SU-DHL-6 (cell line): Measurements from ENCODE around the gene LRRN4CL.
"Not testable (repeated sequence)": the region's sequence is repeated elsewhere in the genome, so short reads cannot be mapped to it uniquely, and the experiment has no call there.

Experiments used
- H2AFZ ChIP-seq: fragments of 200-600 bp; sonication (generic); 2 replicates; pipeline ENCODE4 v1.6.1; 2014; ENCODE audit warnings: low read depth, mild to moderate bottlenecking, moderate library complexity, mixed read lengths, antibody characterized with exemption, low read length; ENCODE audit not compliant: severe bottlenecking
- H3F3A ChIP-seq: fragments of 200-600 bp; shearing (Covaris generic); 2 replicates; pipeline ENCODE4 v1.6.0; 2016; ENCODE audit warnings: antibody characterized with exemption, mild to moderate bottlenecking; ENCODE audit not compliant: insufficient read depth
- H3K27ac ChIP-seq: fragments of 200-600 bp; sonication (generic); 2 replicates; pipeline ENCODE4 v1.5.1; 2016; ENCODE audit warnings: low read depth, mild to moderate bottlenecking, low read length, moderate library complexity, mixed read lengths
- H3K27me3 ChIP-seq: fragments of 200-600 bp; sonication (generic), shearing (Covaris generic); 2 replicates; pipeline ENCODE4 v1.6.0; 2014; ENCODE audit warnings: mild to moderate bottlenecking, low read length
- H3K36me3 ChIP-seq: fragments of 200-600 bp; sonication (generic); 2 replicates; pipeline ENCODE4 v1.6.1; 2014; ENCODE audit warnings: mild to moderate bottlenecking, low read length, mixed read lengths
- H3K4me2 ChIP-seq: fragments of 300-600, 200-600 bp; shearing (Covaris generic), sonication (generic); 2 replicates; pipeline ENCODE4 v1.6.0; 2014; ENCODE audit warnings: low read length, low read depth, mild to moderate bottlenecking; ENCODE audit not compliant: poor library complexity, severe bottlenecking
- H3K4me3 ChIP-seq: fragments of 200-600 bp; sonication (generic); 2 replicates; pipeline ENCODE4 v1.5.1; 2014; ENCODE audit warnings: antibody characterized with exemption, low read length, mild to moderate bottlenecking, mixed read lengths; ENCODE audit not compliant: insufficient read depth, poor library complexity, severe bottlenecking
- H3K79me2 ChIP-seq: fragments of 200-600 bp; sonication (generic); 2 replicates; pipeline ENCODE4 v1.6.1; 2014; ENCODE audit warnings: mild to moderate bottlenecking, low read length, moderate library complexity; ENCODE audit not compliant: insufficient read depth
- H3K9ac ChIP-seq: fragments of 200-600 bp; sonication (generic); 2 replicates; pipeline ENCODE4 v1.7.0; 2014; ENCODE audit warnings: mild to moderate bottlenecking, low read length
- H3K9me2 ChIP-seq: fragments of 200-600 bp; sonication (generic); replicated peaks from 2 replicates; pipeline ENCODE4 v1.6.1; 2014; ENCODE audit warnings: low read length; ENCODE audit not compliant: insufficient read depth
- H3K9me3 ChIP-seq: fragments of 200-600 bp; sonication (generic); 2 replicates; pipeline ENCODE4 v1.6.1; 2014; ENCODE audit warnings: low read length, mixed read lengths; ENCODE audit not compliant: insufficient read depth
- H4K20me1 ChIP-seq: fragments of 200-600 bp; sonication (generic); 2 replicates; pipeline ENCODE4 v1.6.1; 2014; ENCODE audit warnings: low read depth, mild to moderate bottlenecking, antibody characterized with exemption, low read length, moderate library complexity, mixed read lengths
- EZH2phosphoT487 ChIP-seq: fragments of 200-600 bp; sonication (generic), shearing (Covaris generic); conservative IDR thresholded peaks from 2 replicates; pipeline ENCODE4 v1.6.1; 2018; ENCODE audit warnings: mild to moderate bottlenecking, antibody characterized with exemption, low read length, moderate library complexity, mixed read lengths
- TF ChIP-seq, protein P1 (sequence below): fragments of 200-600 bp; sonication (generic); IDR thresholded peaks from one replicate; pipeline ENCODE4 v1.5.1; 2017; ENCODE audit warnings: antibody characterized with exemption, mild to moderate bottlenecking, low read length, moderate library complexity; ENCODE audit not compliant: insufficient read depth, poor library complexity, severe bottlenecking

The LRRN4CL gene

GRCh38 chr11:62654297-62654696, 35.0 kb downstream of the LRRN4CL start:
- H3K4me2 ChIP-seq: peak overlapping the region; percentile 98
- H2AFZ ChIP-seq: peak overlapping the region; percentile 10

GRCh38 chr11:62652161-62653006, 36.9 kb downstream of the LRRN4CL start:
- Histone ChIP-seq H3K4me3 (peak overlapping the region; percentile 100), H3K36me3 (no peaks in the 10 kb centered on the region), H2AFZ (peak overlapping the region; percentile 99), H3K79me2 (peaks cover 23% of the 10 kb centered on the region), H3K27me3 (no peaks in the 10 kb centered on the region), H3F3A (peaks cover 18% of the 10 kb centered on the region), H3K9me2 (no peaks in the 10 kb centered on the region), H3K4me2 (peak overlapping the region; percentile 98), H3K9ac (peak overlapping the region; percentile 98), H3K9me3 (no peaks in the 10 kb centered on the region), H3K27ac (peak overlapping the region; percentile 64), H4K20me1 (no peaks in the 10 kb centered on the region)
- no peak for TF ChIP-seq EZH2phosphoT487
- TF ChIP-seq, protein P1, sequence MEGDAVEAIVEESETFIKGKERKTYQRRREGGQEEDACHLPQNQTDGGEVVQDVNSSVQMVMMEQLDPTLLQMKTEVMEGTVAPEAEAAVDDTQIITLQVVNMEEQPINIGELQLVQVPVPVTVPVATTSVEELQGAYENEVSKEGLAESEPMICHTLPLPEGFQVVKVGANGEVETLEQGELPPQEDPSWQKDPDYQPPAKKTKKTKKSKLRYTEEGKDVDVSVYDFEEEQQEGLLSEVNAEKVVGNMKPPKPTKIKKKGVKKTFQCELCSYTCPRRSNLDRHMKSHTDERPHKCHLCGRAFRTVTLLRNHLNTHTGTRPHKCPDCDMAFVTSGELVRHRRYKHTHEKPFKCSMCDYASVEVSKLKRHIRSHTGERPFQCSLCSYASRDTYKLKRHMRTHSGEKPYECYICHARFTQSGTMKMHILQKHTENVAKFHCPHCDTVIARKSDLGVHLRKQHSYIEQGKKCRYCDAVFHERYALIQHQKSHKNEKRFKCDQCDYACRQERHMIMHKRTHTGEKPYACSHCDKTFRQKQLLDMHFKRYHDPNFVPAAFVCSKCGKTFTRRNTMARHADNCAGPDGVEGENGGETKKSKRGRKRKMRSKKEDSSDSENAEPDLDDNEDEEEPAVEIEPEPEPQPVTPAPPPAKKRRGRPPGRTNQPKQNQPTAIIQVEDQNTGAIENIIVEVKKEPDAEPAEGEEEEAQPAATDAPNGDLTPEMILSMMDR: no peak

More at GRCh38 chr11:62654297-62654696, 35.0 kb downstream of the LRRN4CL start:
- Histone ChIP-seq H3K9me3 (no peaks in the 10 kb centered on the region), H3K4me3 (no peak overlapping the region), H3F3A (peaks cover 15% of the 10 kb centered on the region; the same call in 1 of the 2 replicates), H3K79me2 (peaks cover 23% of the 10 kb centered on the region), H3K36me3 (no peaks in the 10 kb centered on the region), H4K20me1 (no peaks in the 10 kb centered on the region), H3K27me3 (no peaks in the 10 kb centered on the region), H3K9ac (no peak overlapping the region), H3K9me2 (no peaks in the 10 kb centered on the region), H3K27ac (no peak overlapping the region)
- TF ChIP-seq, protein P1: no peak
- TF ChIP-seq EZH2phosphoT487: no peak

DNA sequence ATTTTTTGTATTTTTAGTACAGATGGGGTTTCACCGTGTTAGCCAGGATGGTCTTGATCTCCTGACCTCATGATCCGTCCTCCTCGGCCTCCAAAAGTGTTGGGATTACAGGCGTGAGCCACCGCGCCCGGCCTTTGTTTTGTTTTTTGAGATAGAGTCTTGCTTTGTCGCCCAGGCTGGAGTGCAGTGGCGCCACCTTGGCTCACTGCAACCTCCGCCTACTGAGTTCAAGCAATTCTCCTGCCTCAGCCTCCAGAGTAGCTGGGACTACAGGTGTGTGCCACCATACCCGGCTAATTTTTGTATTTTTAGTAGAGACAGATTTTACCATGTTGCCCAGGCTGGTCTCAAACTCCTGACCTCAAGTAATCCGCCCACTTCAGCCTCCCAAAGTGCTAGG, 39.0 kb downstream of the LRRN4CL start:
- H3F3A ChIP-seq, H4K20me1 ChIP-seq, H3K27me3 ChIP-seq, H3K9ac ChIP-seq, H3K27ac ChIP-seq, H3K9me3 ChIP-seq, H2AFZ ChIP-seq, H3K4me2 ChIP-seq, H3K9me2 ChIP-seq, H3K36me3 ChIP-seq, H3K4me3 ChIP-seq: not testable (repeated sequence)
- peaks cover 33% of the 10 kb centered on the region for H3K79me2 ChIP-seq

DNA sequence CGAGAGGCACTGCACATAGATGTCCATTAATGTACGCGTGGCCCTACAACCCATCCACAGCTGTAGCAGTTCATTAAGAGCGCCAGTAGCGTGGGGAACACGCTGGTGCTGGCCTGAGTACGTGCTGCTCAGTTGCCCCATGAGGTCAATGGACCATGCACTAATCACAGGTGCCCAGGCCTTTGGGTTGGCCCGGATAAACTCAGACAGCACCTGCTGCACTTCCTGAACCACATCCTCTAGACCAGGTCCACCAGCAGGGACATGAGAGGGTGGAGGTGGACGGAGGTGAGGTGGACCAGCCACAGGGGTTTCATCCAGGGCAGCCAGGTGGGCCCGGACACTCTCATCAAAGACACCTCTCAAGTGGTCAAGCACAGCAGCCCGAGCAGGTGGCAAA, 39.8 kb downstream of the LRRN4CL start:
- Histone ChIP-seq H3K9me2 (no peaks in the 10 kb centered on the region), H3K4me2 (no peak overlapping the region), H3K9ac (no peak overlapping the region), H3F3A (peaks cover 4% of the 10 kb centered on the region), H2AFZ (no peak overlapping the region), H3K27me3 (no peaks in the 10 kb centered on the region), H3K9me3 (no peaks in the 10 kb centered on the region), H3K27ac (no peak overlapping the region), H4K20me1 (no peaks in the 10 kb centered on the region), H3K4me3 (no peak overlapping the region), H3K36me3 (no peaks in the 10 kb centered on the region), H3K79me2 (peaks cover 41% of the 10 kb centered on the region)
- TF ChIP-seq, protein P1: no peak
- no peak for TF ChIP-seq EZH2phosphoT487
